Esophagus muscularis mucosa (tissue), 4 donors: Measurements from ENCODE around the gene RHOT2.

Experiments
- EP300 ChIP-seq: sonication (generic); formaldehyde crosslinking; IDR thresholded peaks from one replicate; pipeline ENCODE4 v1.6.1; 2017; ENCODE audit warnings: antibody characterized with exemption
- POLR2A ChIP-seq: fragments of 450-650 bp; IDR thresholded peaks from one replicate; pipeline ENCODE4 v1.6.1; 2017; ENCODE audit warnings: antibody characterized with exemption, moderate library complexity, mild to moderate bottlenecking, low read depth
- POLR2AphosphoS5 ChIP-seq, 2 donors: sonication (generic); formaldehyde crosslinking; IDR thresholded peaks; one replicate each; pipeline ENCODE4 v1.6.1; 2017; ENCODE audit warnings: antibody characterized with exemption in 2 of 2
- TF ChIP-seq, protein P1 (sequence below), 3 experiments: fragments of 200-600 bp in 2 of 3; fragments of 450-650 bp in 1 of 3; sonication (generic) in 2 of 3; IDR thresholded peaks; one replicate each; pipeline ENCODE4 v1.5.1; 2017 to 2019; ENCODE audit warnings: antibody characterized with exemption in 3 of 3, mild to moderate bottlenecking in 2 of 3, moderate library complexity in 1 of 3

DNA sequence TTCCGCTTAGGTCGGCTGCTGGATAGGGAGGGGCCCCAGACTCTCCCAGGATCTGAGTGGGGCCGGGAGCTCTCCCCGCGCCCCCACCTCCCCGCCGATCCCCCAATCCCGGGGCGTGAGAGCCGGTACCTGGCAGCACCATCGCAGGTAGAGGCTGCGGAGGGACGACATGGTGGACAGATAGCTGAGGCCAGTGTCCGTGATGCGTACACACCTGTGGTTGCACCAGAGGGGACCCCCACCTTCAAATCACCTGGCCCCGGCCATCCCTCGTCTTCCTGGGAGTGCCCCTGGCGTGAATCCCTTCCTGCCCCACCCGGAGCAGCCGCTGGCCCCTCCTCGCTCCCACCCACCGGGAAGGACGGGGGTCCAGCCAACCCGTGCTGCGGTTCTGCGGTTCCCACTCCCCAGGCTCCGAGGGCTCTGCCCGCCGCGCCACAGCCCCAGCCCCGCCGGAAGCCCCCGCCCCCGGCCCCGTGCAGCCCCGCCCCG lies 27.0 kb downstream of the RHOT2 start:
- TF ChIP-seq, protein P1, sequence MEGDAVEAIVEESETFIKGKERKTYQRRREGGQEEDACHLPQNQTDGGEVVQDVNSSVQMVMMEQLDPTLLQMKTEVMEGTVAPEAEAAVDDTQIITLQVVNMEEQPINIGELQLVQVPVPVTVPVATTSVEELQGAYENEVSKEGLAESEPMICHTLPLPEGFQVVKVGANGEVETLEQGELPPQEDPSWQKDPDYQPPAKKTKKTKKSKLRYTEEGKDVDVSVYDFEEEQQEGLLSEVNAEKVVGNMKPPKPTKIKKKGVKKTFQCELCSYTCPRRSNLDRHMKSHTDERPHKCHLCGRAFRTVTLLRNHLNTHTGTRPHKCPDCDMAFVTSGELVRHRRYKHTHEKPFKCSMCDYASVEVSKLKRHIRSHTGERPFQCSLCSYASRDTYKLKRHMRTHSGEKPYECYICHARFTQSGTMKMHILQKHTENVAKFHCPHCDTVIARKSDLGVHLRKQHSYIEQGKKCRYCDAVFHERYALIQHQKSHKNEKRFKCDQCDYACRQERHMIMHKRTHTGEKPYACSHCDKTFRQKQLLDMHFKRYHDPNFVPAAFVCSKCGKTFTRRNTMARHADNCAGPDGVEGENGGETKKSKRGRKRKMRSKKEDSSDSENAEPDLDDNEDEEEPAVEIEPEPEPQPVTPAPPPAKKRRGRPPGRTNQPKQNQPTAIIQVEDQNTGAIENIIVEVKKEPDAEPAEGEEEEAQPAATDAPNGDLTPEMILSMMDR (IDR thresholded peaks at IDR 0.05): no peak
- TF ChIP-seq POLR2AphosphoS5 (IDR thresholded peaks at IDR 0.05) (no peak), EP300 (no peak), POLR2A (no peak)
